ENCODE results near the gene ATP2A1. TPM values are rescaled to one million over a fixed set of nuclear protein-coding genes. Genes with fewer than 3 reads are reported as not detected.
"Not testable (repeated sequence)": the region's sequence is repeated elsewhere in the genome, so short reads cannot be mapped to it uniquely, and the experiment has no call there.

ATP2A1 gene
- total and polyA plus RNA-seq, 2 experiments from 2014 or later, result 0.13 to 2.3 TPM

DNA sequence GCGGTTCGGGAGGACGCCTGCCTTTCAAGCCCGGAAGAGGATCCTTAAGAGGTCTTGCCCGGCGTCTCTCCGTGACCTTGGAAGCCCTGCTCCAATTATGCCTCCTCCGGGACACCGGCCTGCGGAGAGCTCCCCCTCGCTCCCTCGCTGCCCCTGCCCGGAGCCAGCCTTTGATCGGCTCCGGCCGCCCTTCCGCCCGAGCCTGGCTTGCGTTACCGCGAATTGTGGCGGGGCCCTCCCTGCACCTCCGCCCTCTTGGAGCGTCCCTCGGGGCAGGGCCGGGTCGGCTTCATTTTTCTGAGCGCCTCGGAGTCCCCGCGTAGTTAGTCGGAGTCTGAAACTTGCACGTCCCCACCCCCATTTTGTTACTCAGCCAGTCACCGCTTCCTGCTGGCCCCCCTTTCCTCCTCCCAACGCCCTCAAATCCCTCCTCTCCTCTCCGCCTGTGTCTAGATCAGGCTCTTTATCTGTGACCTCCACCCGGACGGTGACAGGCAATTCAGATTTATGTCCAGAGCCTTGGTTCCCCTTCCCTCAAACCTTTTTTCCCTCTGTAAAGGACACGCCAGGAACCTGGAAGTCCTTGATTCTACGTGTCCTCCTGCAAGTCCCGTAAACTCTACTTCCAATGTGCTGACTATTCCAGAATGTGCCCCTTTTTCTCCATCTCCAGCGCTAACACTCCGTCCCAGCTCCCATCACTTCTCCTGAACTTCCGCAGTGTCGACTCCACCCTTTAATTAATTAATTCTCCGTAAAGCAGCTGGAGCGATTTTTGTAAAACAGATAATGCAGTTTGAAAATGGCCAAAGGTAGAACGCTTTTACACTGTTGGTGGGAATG lies 47.3 kb downstream of the ATP2A1 start:
- Histone ChIP-seq H3K9me3 (ENCODE audit: low read depth) (no peaks in the 10 kb centered on the region), H3K4me3 (peak overlapping the region; percentile 72), H3K27ac (peak overlapping the region; percentile 99), H3K79me2 (peaks cover 13% of the 10 kb centered on the region), H3K27me3 (no peaks in the 10 kb centered on the region), H4K20me1 (ENCODE audit: insufficient read depth, poor library complexity, severe bottlenecking) (no peaks in the 10 kb centered on the region), H3K36me3 (replicated peaks; ENCODE audit: insufficient read depth, low read depth) (no peaks in the 10 kb centered on the region), H2AFZ (peak overlapping the region; percentile 76), H3K9me2 (replicated peaks; ENCODE audit: insufficient read depth) (no peaks in the 10 kb centered on the region), H3K4me2 (peak overlapping the region; percentile 90), H3K4me1 (ENCODE audit: insufficient read depth) (no peaks in the 10 kb centered on the region)
- peak; percentile 2 for TF ChIP-seq CTCF (IDR thresholded peaks at IDR 0.05; ENCODE audit: poor library complexity)
- TF ChIP-seq EZH2phosphoT487 (IDR thresholded peaks at IDR 0.05; ENCODE audit: low read depth, severe bottlenecking, unreplicated experiment), result no peak
- TF ChIP-seq EZH2 (IDR thresholded peaks at IDR 0.05; ENCODE audit: borderline replicate concordance), result no peak
- DNase-seq (ENCODE audit: low spot score), result peak; percentile 83
- 3% methylated on average over 45 of the region's 48 CpGs for WGBS (ENCODE audit: low lambda C conversion rate, missing lambda C conversion rate)

DNA sequence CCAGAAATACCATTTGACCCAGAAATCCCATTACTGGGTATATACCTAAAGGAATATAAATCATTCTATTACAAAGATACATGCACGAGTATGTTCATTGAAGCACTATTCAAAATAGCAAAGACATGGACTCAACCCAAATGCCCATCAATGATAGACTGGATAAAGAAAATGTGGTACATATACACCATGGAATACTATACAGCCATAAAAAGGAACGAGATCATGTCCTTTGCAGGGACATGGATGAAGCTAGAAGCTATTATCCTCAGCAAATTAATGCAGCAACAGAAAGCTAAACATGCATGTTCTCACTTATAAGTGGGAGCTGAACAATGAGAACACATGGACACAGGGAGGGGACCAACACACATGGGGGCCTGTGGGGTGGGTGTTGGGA lies 48.0 kb downstream of the ATP2A1 start:
- Histone ChIP-seq H3K4me3 (peak overlapping the region; percentile 72), H3K4me2 (peak overlapping the region; percentile 90), H2AFZ (peak overlapping the region; percentile 76), H3K79me2 (peaks cover 12% of the 10 kb centered on the region), H3K27ac (peak overlapping the region; percentile 99)
- not testable (repeated sequence) for DNase-seq (ENCODE audit: low spot score); H4K20me1 ChIP-seq (ENCODE audit: insufficient read depth, poor library complexity, severe bottlenecking); H3K9me3 ChIP-seq (ENCODE audit: low read depth); H3K4me1 ChIP-seq (ENCODE audit: insufficient read depth); H3K36me3 ChIP-seq (replicated peaks; ENCODE audit: insufficient read depth, low read depth); H3K9me2 ChIP-seq (replicated peaks; ENCODE audit: insufficient read depth); H3K27me3 ChIP-seq
- WGBS (ENCODE audit: low lambda C conversion rate, missing lambda C conversion rate), result 84% methylated on average over 2 of the region's 2 CpGs

DNA sequence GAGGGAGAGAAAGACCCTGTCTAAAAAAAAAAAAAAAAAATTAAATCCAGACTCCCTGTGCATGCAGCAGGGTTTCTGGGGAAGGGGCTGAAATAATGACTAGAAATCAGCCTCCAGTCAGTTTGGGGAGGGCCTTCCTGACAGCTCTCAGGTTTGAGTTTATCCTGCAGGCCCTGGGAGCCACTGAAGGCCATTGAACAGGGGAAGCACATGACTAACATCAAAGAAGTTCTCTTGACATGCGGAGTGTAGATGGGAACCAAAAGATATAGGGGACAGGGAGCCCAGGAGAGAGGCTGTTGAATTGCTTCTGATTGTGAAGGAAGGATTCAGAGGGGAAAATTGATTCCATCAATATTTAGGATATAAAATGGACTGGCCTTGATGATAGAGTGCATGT lies 49.5 kb downstream of the ATP2A1 start:
- H3K27ac ChIP-seq, result no peak overlapping the region
- no peak for TF ChIP-seq EZH2 (IDR thresholded peaks at IDR 0.05; ENCODE audit: borderline replicate concordance)
- no peak overlapping the region for H3K4me3 ChIP-seq
- WGBS (ENCODE audit: low lambda C conversion rate, missing lambda C conversion rate), result 70% methylated on average over 1 of the region's 1 CpG
- no peaks in the 10 kb centered on the region for H3K4me1 ChIP-seq (ENCODE audit: insufficient read depth)
- no peaks in the 10 kb centered on the region for H3K36me3 ChIP-seq (replicated peaks; ENCODE audit: insufficient read depth, low read depth)
- H3K27me3 ChIP-seq, result no peaks in the 10 kb centered on the region
- no peaks in the 10 kb centered on the region for H3K79me2 ChIP-seq
- no peak for DNase-seq (ENCODE audit: low spot score)
- H3K4me2 ChIP-seq, result no peak overlapping the region
- no peaks in the 10 kb centered on the region for H3K9me2 ChIP-seq (replicated peaks; ENCODE audit: insufficient read depth)
- H4K20me1 ChIP-seq (ENCODE audit: insufficient read depth, poor library complexity, severe bottlenecking), result no peaks in the 10 kb centered on the region
- H3K9me3 ChIP-seq (ENCODE audit: low read depth), result no peaks in the 10 kb centered on the region
- no peak overlapping the region for H2AFZ ChIP-seq

DNA sequence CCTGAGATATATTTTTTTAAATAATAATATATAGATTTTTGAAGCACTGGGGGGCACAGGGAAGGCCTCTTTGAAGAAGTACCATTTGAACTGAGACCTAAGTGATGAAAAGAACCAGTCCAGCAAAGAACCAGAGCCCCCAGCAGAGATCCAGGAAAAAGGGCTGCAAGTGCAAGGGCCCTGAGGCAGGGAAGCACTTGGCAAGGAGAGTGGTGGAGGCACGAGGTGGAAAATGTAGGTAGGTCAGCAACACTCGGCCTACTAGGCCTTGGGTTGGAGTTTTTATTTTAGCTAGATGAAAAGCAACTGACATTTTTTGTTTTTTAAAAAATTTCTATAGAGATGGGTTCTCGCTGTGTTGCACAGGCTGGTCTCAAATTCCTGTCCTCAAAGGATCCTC lies 51.9 kb downstream of the ATP2A1 start:
- 80% methylated on average over 3 of the region's 3 CpGs for WGBS (ENCODE audit: low lambda C conversion rate, missing lambda C conversion rate)
- Histone ChIP-seq H3K4me2 (no peak overlapping the region), H3K4me3 (no peak overlapping the region), H3K27me3 (no peaks in the 10 kb centered on the region), H4K20me1 (ENCODE audit: insufficient read depth, poor library complexity, severe bottlenecking) (no peaks in the 10 kb centered on the region), H3K9me3 (ENCODE audit: low read depth) (no peaks in the 10 kb centered on the region), H3K4me1 (ENCODE audit: insufficient read depth) (no peaks in the 10 kb centered on the region), H3K9me2 (replicated peaks; ENCODE audit: insufficient read depth) (no peaks in the 10 kb centered on the region), H3K79me2 (no peaks in the 10 kb centered on the region), H2AFZ (no peak overlapping the region), H3K27ac (no peak overlapping the region), H3K36me3 (replicated peaks; ENCODE audit: insufficient read depth, low read depth) (no peaks in the 10 kb centered on the region)
- DNase-seq (ENCODE audit: low spot score), result no peak
- no peak for TF ChIP-seq EZH2 (IDR thresholded peaks at IDR 0.05; ENCODE audit: borderline replicate concordance)
- TF ChIP-seq EZH2phosphoT487 (IDR thresholded peaks at IDR 0.05; ENCODE audit: low read depth, severe bottlenecking, unreplicated experiment), result no peak
- TF ChIP-seq CTCF (IDR thresholded peaks at IDR 0.05; ENCODE audit: poor library complexity), result no peak
